Stimulated activated CD8-positive, alpha-beta memory T cell treated with anti-CD3 and anti-CD28 coated beads, Interleukin-4, amount 100 ng/mL, for 1 hour (primary cell): ENCODE data around the gene LRRN1.
"Not testable (repeated sequence)": the region's sequence is repeated elsewhere in the genome, so short reads cannot be mapped to it uniquely, and the experiment has no call there.

ENCODE experiments used
- DNase-seq, 2 donors: peaks; one replicate each; pipeline ENCODE4 v3.0.0-alpha.2; 2020; ENCODE audit warnings: low read depth in 2 of 2, low spot score in 1 of 2

LRRN1 gene

GRCh38 chr3:3806856-3807255 is 7.6 kb downstream of the LRRN1 start:
- DNase-seq = no peak

- no peak for DNase-seq
These were observed 13.8 kb downstream of the LRRN1 start for GRCh38 chr3:3813013-3813412.

GRCh38 chr3:3815206-3815605 is 16.0 kb downstream of the LRRN1 start:
- no peak for DNase-seq

- no peak for DNase-seq
These were observed 16.8 kb downstream of the LRRN1 start for GRCh38 chr3:3816034-3816433.

- no peak for DNase-seq
These were observed 18.6 kb downstream of the LRRN1 start for GRCh38 chr3:3817865-3818264.

- no peak for DNase-seq
These were observed 22.5 kb downstream of the LRRN1 start for GRCh38 chr3:3821777-3822176.

- no peak for DNase-seq
These were observed 25.8 kb downstream of the LRRN1 start for GRCh38 chr3:3825035-3825434.

GRCh38 chr3:3826521-3826920 is 27.3 kb downstream of the LRRN1 start:
- no peak for DNase-seq

- DNase-seq = no peak
These were observed 27.9 kb downstream of the LRRN1 start for GRCh38 chr3:3827111-3827510.

GRCh38 chr3:3828417-3828816 is 29.2 kb downstream of the LRRN1 start:
- DNase-seq = not testable (repeated sequence)

- DNase-seq = no peak
These were observed 37.6 kb downstream of the LRRN1 start for GRCh38 chr3:3836845-3837244.

- no peak for DNase-seq
These were observed 43.1 kb downstream of the LRRN1 start for GRCh38 chr3:3842356-3842755.

- no peak for DNase-seq
These were observed 49.0 kb downstream of the LRRN1 start for GRCh38 chr3:3847994-3848922.

- no peak for DNase-seq
These were observed 49.7 kb downstream of the LRRN1 start for GRCh38 chr3:3848923-3849275.

GRCh38 chr3:3851621-3852323 is 52.5 kb downstream of the LRRN1 start:
- no peak for DNase-seq

- DNase-seq = no peak
These were observed 54.3 kb downstream of the LRRN1 start for GRCh38 chr3:3853544-3853943.

GRCh38 chr3:3855056-3855455 is 55.8 kb downstream of the LRRN1 start:
- no peak for DNase-seq

GRCh38 chr3:3860235-3860634 is 61.0 kb downstream of the LRRN1 start:
- no peak for DNase-seq

- DNase-seq = no peak
These were observed 63.3 kb downstream of the LRRN1 start for GRCh38 chr3:3862534-3862933.

- no peak for DNase-seq
These were observed 76.3 kb downstream of the LRRN1 start for GRCh38 chr3:3875491-3875890.

- DNase-seq = no peak
These were observed 81.8 kb downstream of the LRRN1 start for GRCh38 chr3:3881050-3881449.

GRCh38 chr3:3887311-3887710 is 88.1 kb downstream of the LRRN1 start:
- DNase-seq = not testable (repeated sequence)
